22Rv1 (cell line): ENCODE data around the gene PARP12.

Source experiments
- CTCF ChIP-seq: fragments of 450-650 bp; IDR thresholded peaks from 2 replicates; pipeline ENCODE4 v1.5.1; 2017; ENCODE audit warnings: mild to moderate bottlenecking
- ZFX ChIP-seq: fragments of 450-650 bp; IDR thresholded peaks from 2 replicates; pipeline ENCODE4 v1.6.1; 2017; ENCODE audit warnings: antibody characterized with exemption, borderline replicate concordance

- TF ChIP-seq CTCF (no peak), ZFX (no peak)
Measured at GRCh38 chr7:140034421-140034820, 28.3 kb downstream of the PARP12 start.
